Testis (tissue), 5 donors: ENCODE data around the gene PTGIS. TPM values are rescaled to one million over a fixed set of nuclear protein-coding genes. Genes with fewer than 3 reads are reported as not detected.
A peak's percentile ranks its signal among the peaks of the same experiment; 100 is the strongest.
"Not testable (repeated sequence)": the region's sequence is repeated elsewhere in the genome, so short reads cannot be mapped to it uniquely, and the experiment has no call there.

Source experiments
- DNase-seq: peaks from one replicate; pipeline ENCODE4 v3.0.0-alpha.2; 2019
- H3K27ac ChIP-seq, 2 donors: fragments of 200-600 bp; sonication (generic); one replicate each; pipeline ENCODE4 v1.5.1; 2019
- H3K27me3 ChIP-seq: fragments of 200-600 bp; sonication (generic); one replicate; pipeline ENCODE4 v1.5.1; 2019
- H3K36me3 ChIP-seq: fragments of 200-600 bp; sonication (generic); one replicate; pipeline ENCODE4 v1.5.1; 2017; ENCODE audit warnings: low read depth; ENCODE audit errors: missing control alignments
- H3K4me1 ChIP-seq: fragments of 200-600 bp; sonication (generic); one replicate; pipeline ENCODE4 v1.5.1; 2019
- H3K4me3 ChIP-seq, 2 donors: fragments of 200-600 bp; sonication (generic); one replicate each; pipeline ENCODE4 v1.5.1; 2017 to 2019
- H3K9me3 ChIP-seq: fragments of 200-600 bp; sonication (generic); one replicate; pipeline ENCODE4 v1.5.1; 2017
- POLR2A ChIP-seq: fragments of 450-650 bp; IDR thresholded peaks from one replicate; pipeline ENCODE4 v1.6.1; 2017; ENCODE audit warnings: antibody characterized with exemption, mild to moderate bottlenecking, moderate library complexity
- WGBS, 2 donors: methylation state at CpG; one replicate each; pipeline ENCODE4 v1.1.5; 2018; 5-methylcytosine and 5-hydroxymethylcytosine counted together
- intact Hi-C: fragments of 100-400 bp; cut with DNase I; formaldehyde crosslinking; loops from one replicate; pipeline ENCODE4 v1.15.1; 2023; ENCODE audit warnings: low total_unique reads
- long read RNA-seq, 2 donors: transcript quantifications; one replicate each; lab custom pipeline, GENCODE V29; 2026
- polyA plus RNA-seq: library from polyadenylated mRNA; stranded (reverse); fragments of 350-450 nt; fragmentation: Illumina TruSeq; extraction: RNeasy Lipid Tissue Mini Kit (QIAGEN cat#74804); gene quantifications from one replicate; pipeline ENCODE4 v1.2.3, GENCODE V29; 2014; ENCODE audit warnings: low read depth, low replicate concordance; ENCODE audit not compliant: insufficient read depth
- total RNA-seq, 2 donors: library from RNA; depleted of rRNA; stranded (reverse); fragments of >200 nt; gene quantifications; one replicate each; pipeline ENCODE4 v1.2.3, GENCODE V29; 2016
- TF ChIP-seq, protein P1 (sequence below), 3 experiments: fragments of 450-650 bp in 2 of 3; fragments of 200-600 bp in 1 of 3; sonication (generic) in 1 of 3; IDR thresholded peaks; one replicate each; pipeline ENCODE4 v1.5.1; 2016 to 2019; ENCODE audit warnings: antibody characterized with exemption in 3 of 3, mild to moderate bottlenecking in 2 of 3, moderate library complexity in 1 of 3

PTGIS gene
- total RNA-seq (10 to 100 TPM; 12.2 to 13.0 TPM), polyA plus RNA-seq (30.3 TPM)
- long read RNA-seq, donor 1, full-length matches to known transcripts, result 1 of 1 reads
- long read RNA-seq, donor 1, partial matches to known transcripts, result 0 of 1 reads
- long read RNA-seq, donor 1, other reads (novel, unspliced or antisense), result 0 of 1 reads
- long read RNA-seq, donor 2, result 0 reads

DNA sequence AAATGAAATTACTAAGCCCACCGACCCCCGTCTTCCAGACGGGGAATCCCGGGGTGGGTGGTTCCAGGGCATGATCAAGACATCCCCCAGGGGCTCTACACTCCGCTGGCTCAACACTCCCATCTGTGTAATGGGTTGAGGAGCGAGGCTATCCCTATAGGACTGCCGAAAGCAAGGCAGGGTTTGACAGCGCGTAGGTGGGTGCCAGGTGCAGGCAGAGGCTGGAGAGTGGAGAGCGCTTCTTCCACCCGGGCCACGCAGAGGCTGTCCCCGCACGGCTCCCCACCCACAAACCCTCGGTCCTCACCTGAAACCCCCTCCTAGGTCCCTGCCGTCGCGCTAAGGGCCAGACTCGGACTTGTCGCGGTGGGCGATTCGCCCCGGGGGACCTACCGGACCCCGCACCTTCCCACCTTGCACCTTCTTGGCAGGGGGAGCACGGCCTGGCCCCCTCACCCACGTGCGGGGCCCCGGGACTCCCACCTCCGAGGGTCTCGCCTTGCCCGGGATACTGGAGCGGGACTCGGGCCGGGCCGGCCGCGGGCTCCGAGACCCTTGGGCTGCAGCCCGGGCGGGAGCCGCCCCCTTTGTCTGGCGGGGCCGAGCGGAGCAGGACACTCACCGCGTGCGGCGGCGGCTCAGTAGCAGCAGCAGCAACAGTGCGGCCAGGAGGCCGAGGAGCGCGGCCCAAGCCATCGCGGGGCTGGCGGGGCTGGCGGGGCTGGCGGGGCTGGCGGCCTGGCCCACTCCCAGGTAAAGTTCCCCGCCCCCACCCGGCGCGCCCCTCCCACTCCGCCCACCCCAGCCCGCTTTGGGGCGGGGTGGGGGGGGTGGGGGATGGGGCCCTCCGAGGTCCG is at the start of gene PTGIS:
Gene PTGIS (minus strand): TSS at position 717 of the 857 bp plus-strand sequence. CDS start 21 bp downstream, at position 696.
- TF ChIP-seq, protein P1, sequence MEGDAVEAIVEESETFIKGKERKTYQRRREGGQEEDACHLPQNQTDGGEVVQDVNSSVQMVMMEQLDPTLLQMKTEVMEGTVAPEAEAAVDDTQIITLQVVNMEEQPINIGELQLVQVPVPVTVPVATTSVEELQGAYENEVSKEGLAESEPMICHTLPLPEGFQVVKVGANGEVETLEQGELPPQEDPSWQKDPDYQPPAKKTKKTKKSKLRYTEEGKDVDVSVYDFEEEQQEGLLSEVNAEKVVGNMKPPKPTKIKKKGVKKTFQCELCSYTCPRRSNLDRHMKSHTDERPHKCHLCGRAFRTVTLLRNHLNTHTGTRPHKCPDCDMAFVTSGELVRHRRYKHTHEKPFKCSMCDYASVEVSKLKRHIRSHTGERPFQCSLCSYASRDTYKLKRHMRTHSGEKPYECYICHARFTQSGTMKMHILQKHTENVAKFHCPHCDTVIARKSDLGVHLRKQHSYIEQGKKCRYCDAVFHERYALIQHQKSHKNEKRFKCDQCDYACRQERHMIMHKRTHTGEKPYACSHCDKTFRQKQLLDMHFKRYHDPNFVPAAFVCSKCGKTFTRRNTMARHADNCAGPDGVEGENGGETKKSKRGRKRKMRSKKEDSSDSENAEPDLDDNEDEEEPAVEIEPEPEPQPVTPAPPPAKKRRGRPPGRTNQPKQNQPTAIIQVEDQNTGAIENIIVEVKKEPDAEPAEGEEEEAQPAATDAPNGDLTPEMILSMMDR (IDR thresholded peaks at IDR 0.05), result no peak
- TF ChIP-seq POLR2A, result no peak
- peak within 1 kb of the TSS; percentile 61 to 69 for H3K4me3 ChIP-seq
- DNase-seq, result no peak
- H3K36me3 ChIP-seq, result no peaks in the 10 kb centered on the region
- intact Hi-C loops, result no loop called here
- peaks cover 11% of the 10 kb centered on the region for H3K4me1 ChIP-seq
- H3K9me3 ChIP-seq, result no peaks in the 10 kb centered on the region
- H3K27ac ChIP-seq, result peak within 1 kb of the TSS; percentile 84 to 91
- H3K27me3 ChIP-seq, result no peaks in the 10 kb centered on the region
- 6 to 26% methylated on average over 7 to 36 of the region's 70 CpGs for WGBS, 2 donors

DNA sequence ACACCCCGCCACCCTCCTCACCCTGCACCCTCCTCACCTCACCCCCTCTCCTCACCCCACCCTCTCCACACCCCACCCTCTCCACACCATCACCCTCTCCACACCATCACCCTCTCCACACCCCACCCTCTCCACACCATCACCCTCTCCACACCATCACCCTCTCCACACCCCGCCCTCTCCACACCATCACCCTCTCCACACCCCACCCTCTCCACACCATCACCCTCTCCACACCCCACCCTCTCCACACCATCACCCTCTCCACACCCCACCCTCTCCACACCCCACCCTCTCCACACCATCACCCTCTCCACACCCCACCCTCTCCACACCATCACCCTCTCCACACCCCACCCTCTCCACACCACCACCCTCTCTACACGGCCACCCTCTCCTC is 49.5 kb upstream of the PTGIS start:
- WGBS, 2 donors, result 56 to 95% methylated on average over 2 to 3 of the region's 3 CpGs
- intact Hi-C loops, result not testable (repeated sequence)

DNA sequence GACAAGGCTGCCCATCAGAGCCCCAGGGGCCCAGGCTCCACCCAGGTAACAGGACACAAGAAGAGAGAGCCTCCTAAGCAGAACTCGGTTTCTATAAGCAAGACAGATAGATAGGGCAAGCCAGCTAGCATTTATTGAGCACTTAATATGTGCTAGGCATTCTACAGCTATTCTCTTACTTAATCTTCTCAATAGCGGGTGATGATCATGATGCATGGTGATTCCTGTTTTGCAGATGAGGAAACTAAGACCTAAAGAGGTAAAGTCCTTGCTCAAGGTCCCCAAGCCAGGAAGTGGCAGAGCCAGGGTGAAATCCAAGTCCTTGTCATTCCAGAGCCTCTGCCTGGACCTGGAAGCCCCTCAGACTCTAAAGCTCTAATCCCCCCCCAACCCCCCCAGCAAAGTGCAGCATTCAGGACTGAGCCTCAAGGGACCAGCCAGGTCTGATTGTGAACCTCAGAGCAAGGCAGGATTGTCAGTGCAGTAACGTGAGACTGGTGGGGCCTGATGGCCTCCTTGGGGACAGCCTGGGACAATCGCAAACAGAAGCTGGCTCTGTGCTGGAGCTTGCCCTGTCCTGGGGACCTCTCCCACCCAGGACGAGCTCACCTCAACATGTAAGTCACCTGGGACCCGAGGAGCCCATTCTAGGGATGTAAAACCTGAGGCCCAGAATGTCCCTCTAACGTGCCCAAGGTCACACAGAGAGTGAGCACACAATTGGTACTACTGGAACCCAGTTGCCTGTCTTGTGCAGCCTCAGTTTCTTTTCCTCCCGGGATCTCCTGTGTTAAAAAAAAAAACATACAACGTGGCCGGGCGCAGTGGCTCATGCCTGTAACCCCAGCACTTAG is 48.4 kb upstream of the PTGIS start:
- Histone ChIP-seq H3K27me3 (no peaks in the 10 kb centered on the region), H3K4me1 (no peaks in the 10 kb centered on the region), H3K27ac (no peak overlapping the region), H3K9me3 (no peaks in the 10 kb centered on the region), H3K4me3 (no peak overlapping the region), H3K36me3 (no peaks in the 10 kb centered on the region)
- TF ChIP-seq, protein P1 (IDR thresholded peaks at IDR 0.05), result no peak
- no peak for TF ChIP-seq POLR2A
- DNase-seq, result no peak
- intact Hi-C loops, result no loop called here
- WGBS, 2 donors, result 85 to 89% methylated on average over 8 to 10 of the region's 11 CpGs

More for the DNA sequence above, 49.5 kb upstream of the PTGIS start:
- not testable (repeated sequence) for H3K4me3 ChIP-seq, H3K9me3 ChIP-seq, H3K27me3 ChIP-seq, H3K36me3 ChIP-seq, DNase-seq, H3K27ac ChIP-seq, H3K4me1 ChIP-seq

DNA sequence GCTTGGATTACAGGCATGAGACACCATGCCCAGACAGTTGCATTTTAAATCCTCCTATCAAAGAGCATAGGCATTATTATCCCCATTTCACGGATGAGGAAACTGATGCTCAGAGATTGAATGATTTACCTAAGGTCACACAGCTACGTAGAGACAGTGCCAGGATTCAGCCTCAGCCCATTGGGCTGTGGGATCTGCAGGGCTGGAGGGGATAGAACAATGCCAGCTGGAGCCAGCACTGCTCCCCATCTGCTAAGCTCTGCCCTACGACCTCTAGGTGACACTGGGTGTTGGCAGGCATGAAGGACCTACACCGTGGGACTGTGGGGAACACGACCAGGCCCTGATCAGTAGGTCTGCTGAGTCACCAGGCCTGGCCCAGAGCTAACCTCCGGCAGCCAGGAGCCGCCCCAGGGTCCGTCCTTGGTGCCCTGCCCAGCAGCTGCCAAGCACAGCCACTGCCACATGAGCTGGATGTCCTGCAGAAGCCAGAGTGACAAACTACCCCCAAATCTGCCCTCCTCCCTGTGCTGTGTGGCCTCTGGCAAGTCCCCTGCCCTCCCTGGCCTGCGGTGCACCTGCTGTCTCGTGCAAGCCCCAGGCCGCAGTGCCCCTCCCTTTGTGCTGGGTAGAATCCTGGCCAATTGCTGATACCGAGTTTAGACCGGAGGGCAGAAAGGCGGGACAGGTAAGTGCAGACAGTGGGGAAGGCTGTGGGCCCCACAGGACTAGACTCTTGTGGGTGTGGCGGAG is 47.6 kb upstream of the PTGIS start:
- 71 to 85% methylated on average over 7 to 15 of the region's 15 CpGs for WGBS, 2 donors
- Histone ChIP-seq H3K4me3 (no peak overlapping the region), H3K27ac (no peak overlapping the region), H3K36me3 (no peaks in the 10 kb centered on the region), H3K4me1 (no peaks in the 10 kb centered on the region), H3K9me3 (no peaks in the 10 kb centered on the region), H3K27me3 (no peaks in the 10 kb centered on the region)
- intact Hi-C loops, result no loop called here
- TF ChIP-seq POLR2A, result no peak
- TF ChIP-seq, protein P1 (IDR thresholded peaks at IDR 0.05), result no peak
- DNase-seq, result peak; percentile 63

DNA sequence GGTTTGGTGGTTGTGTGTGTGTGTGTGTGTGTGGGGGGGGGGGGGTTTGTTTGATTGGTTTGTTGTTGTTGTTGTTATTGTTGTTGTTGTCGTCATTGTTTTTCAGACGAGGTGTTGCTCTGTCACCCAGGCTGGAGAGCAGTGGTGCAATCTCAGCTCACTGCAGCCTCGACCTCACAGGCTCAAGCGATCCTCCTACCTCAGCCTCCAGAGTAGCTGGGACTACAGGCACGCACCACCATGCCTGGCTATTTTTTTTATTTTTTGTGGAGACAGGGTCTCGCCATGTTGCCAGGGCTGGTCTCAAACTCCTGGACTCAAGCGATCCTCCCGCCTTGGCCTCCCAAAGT is 47.1 kb upstream of the PTGIS start:
- H3K4me1 ChIP-seq, DNase-seq, intact Hi-C loops, H3K36me3 ChIP-seq, H3K9me3 ChIP-seq, H3K27me3 ChIP-seq, H3K27ac ChIP-seq, H3K4me3 ChIP-seq: not testable (repeated sequence)
- WGBS, 2 donors, result 94 to 97% methylated on average over 8 of the region's 8 CpGs
